ENCODE results near the gene SINHCAF.

GRCh38 chr12:31278832-31279231 lies 47.1 kb downstream of the SINHCAF start:
- TF ChIP-seq CTCF (IDR thresholded peaks at IDR 0.05; ENCODE audit: insufficient read depth, low read depth, low read length) (no peak), EZH2 (IDR thresholded peaks at IDR 0.05; ENCODE audit: insufficient read depth, low read length) (no peak)

Data from astrocyte (in vitro differentiated cells and primary cell).